NOMO-1 treated with DMSO at 0.1 percent for 48 hours (cell line): Measurements from ENCODE around the gene UIMC1.
A peak's percentile ranks its signal among the peaks of the same experiment; 100 is the strongest.
"Not testable (repeated sequence)": the region's sequence is repeated elsewhere in the genome, so short reads cannot be mapped to it uniquely, and the experiment has no call there.

Experiments used
- DNase-seq: peaks from one replicate; lab custom pipeline; 2025; ENCODE audit not compliant: unreplicated experiment; lab: John Stamatoyannopoulos, UW

Gene UIMC1

GRCh38 chr5:176873541-176874172 is 132.9 kb downstream of the UIMC1 start:
- DNase-seq = no peak

GRCh38 chr5:176873011-176873410 is 133.6 kb downstream of the UIMC1 start:
- not testable (repeated sequence) for DNase-seq

- not testable (repeated sequence) for DNase-seq
Measured at GRCh38 chr5:176872586-176872985, 134.0 kb downstream of the UIMC1 start.

GRCh38 chr5:176870644-176871043 is 135.9 kb downstream of the UIMC1 start:
- DNase-seq = not testable (repeated sequence)

- DNase-seq = no peak
Measured at GRCh38 chr5:176870110-176870591, 136.4 kb downstream of the UIMC1 start.

GRCh38 chr5:176869501-176870109 is 137.0 kb downstream of the UIMC1 start:
- no peak for DNase-seq

- DNase-seq = no peak
Measured at GRCh38 chr5:176868731-176869130, 137.8 kb downstream of the UIMC1 start.

GRCh38 chr5:176868126-176868525 is 138.5 kb downstream of the UIMC1 start:
- no peak for DNase-seq

- no peak for DNase-seq
Measured at GRCh38 chr5:176866707-176867310, 139.8 kb downstream of the UIMC1 start.

GRCh38 chr5:176865964-176866363 is 140.6 kb downstream of the UIMC1 start:
- no peak for DNase-seq

GRCh38 chr5:176864755-176865154 is 141.8 kb downstream of the UIMC1 start:
- DNase-seq = no peak

GRCh38 chr5:176863765-176864098 is 142.8 kb downstream of the UIMC1 start:
- no peak for DNase-seq

- peak; percentile 19 for DNase-seq
Measured at GRCh38 chr5:176863041-176863764, 143.4 kb downstream of the UIMC1 start.

GRCh38 chr5:176862330-176862995 is 144.1 kb downstream of the UIMC1 start:
- no peak for DNase-seq

- DNase-seq = no peak
Measured at GRCh38 chr5:176861276-176861675, 145.3 kb downstream of the UIMC1 start.

- no peak for DNase-seq
Measured at GRCh38 chr5:176860381-176860780, 146.2 kb downstream of the UIMC1 start.

GRCh38 chr5:176859916-176860315 is 146.7 kb downstream of the UIMC1 start:
- DNase-seq = no peak

- DNase-seq = no peak
Measured at GRCh38 chr5:176857894-176858273, 148.7 kb downstream of the UIMC1 start.

- DNase-seq = no peak
Measured at GRCh38 chr5:176857216-176857893, 149.2 kb downstream of the UIMC1 start.

GRCh38 chr5:176856746-176857145 is 149.8 kb downstream of the UIMC1 start:
- no peak for DNase-seq

GRCh38 chr5:176855598-176855997 is 151.0 kb downstream of the UIMC1 start:
- no peak for DNase-seq
